Upper lobe of left lung (tissue), 4 donors: Measurements from ENCODE around the gene TACC2.

Experiments
- CTCF ChIP-seq, 6 experiments: fragments of 450-650 bp in 4 of 6; fragments of 200-600 bp in 2 of 6; sonication (generic) in 2 of 6; IDR thresholded peaks; one replicate each; pipeline ENCODE4 v1.5.1; 2016 to 2019; ENCODE audit warnings: antibody characterized with exemption in 6 of 6
- EP300 ChIP-seq, 4 donors: sonication (generic); formaldehyde crosslinking; IDR thresholded peaks; one replicate each; pipeline ENCODE4 v1.5.1; 2017; ENCODE audit warnings: antibody characterized with exemption in 4 of 4, control low read depth in 2 of 4

GRCh38 chr10:122097935-122098334, 109.0 kb downstream of the TACC2 start:
- no peak for TF ChIP-seq EP300 (IDR thresholded peaks at IDR 0.05)
- TF ChIP-seq CTCF (IDR thresholded peaks at IDR 0.05): no peak
